Uterus (tissue), 2 donors: ENCODE results near the gene GPALPP1.

Experiments
- POLR2A ChIP-seq, 2 donors: fragments of 450-650 bp; IDR thresholded peaks; one replicate each; pipeline ENCODE4 v1.6.1; 2016; ENCODE audit warnings: antibody characterized with exemption in 2 of 2, mild to moderate bottlenecking in 1 of 2, moderate library complexity in 1 of 2
- TF ChIP-seq, protein P1 (sequence below), 4 experiments: fragments of 200-600 bp in 2 of 4; fragments of 450-650 bp in 2 of 4; sonication (generic) in 2 of 4; IDR thresholded peaks; one replicate each; pipeline ENCODE4 v1.5.1; 2016 to 2019; ENCODE audit warnings: antibody characterized with exemption in 4 of 4, mild to moderate bottlenecking in 2 of 4, moderate library complexity in 1 of 4

DNA sequence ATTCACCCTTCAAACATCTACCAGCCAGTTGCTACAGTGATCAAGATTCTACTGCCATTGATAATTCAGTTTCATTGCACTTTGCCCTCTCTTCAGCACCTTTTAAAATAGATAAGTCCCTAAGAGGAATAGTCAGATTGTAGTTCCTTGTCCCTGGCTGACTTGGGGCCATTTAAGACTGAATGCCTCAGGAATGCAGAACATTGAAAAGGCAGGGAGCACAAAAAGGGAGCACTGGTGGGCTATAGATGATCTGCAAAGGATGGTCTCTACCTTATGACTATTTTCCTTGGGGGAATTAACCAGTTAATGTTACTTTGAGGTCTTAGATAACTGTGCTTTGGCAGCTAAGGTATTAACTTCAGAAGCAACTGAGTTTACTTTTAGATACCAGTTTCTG, 46.9 kb downstream of the GPALPP1 start:
- TF ChIP-seq, protein P1, sequence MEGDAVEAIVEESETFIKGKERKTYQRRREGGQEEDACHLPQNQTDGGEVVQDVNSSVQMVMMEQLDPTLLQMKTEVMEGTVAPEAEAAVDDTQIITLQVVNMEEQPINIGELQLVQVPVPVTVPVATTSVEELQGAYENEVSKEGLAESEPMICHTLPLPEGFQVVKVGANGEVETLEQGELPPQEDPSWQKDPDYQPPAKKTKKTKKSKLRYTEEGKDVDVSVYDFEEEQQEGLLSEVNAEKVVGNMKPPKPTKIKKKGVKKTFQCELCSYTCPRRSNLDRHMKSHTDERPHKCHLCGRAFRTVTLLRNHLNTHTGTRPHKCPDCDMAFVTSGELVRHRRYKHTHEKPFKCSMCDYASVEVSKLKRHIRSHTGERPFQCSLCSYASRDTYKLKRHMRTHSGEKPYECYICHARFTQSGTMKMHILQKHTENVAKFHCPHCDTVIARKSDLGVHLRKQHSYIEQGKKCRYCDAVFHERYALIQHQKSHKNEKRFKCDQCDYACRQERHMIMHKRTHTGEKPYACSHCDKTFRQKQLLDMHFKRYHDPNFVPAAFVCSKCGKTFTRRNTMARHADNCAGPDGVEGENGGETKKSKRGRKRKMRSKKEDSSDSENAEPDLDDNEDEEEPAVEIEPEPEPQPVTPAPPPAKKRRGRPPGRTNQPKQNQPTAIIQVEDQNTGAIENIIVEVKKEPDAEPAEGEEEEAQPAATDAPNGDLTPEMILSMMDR (IDR thresholded peaks at IDR 0.05): no peak
- TF ChIP-seq POLR2A (IDR thresholded peaks at IDR 0.05): no peak
